ENCODE data around the gene CTTN. TPM values are rescaled to one million over a fixed set of nuclear protein-coding genes. Genes with fewer than 3 reads are reported as not detected.

CTTN gene
- total and polyA plus RNA-seq, 2 of the 13 experiments (the other 11 are each of a cell fraction or from before 2014, with no cell fraction given): 84.4 to 114 TPM

GRCh38 chr11:70387564-70387963, 10.8 kb upstream of the CTTN start:
- DNase-seq (ENCODE audit: low spot score) (no peak), ATAC-seq (no peak), FAIRE-seq (no peak)
- TF ChIP-seq ZNF263 (CRISPR knock-in tag; IDR thresholded peaks at IDR 0.05): no peak
- TF ChIP-seq ZNF382 (CRISPR knock-in tag; IDR thresholded peaks at IDR 0.05; ENCODE audit: borderline replicate concordance): no peak
- TF ChIP-seq AFF4 (CRISPR knock-in tag; IDR thresholded peaks at IDR 0.05): no peak
- no peak for TF ChIP-seq POLR2AphosphoS5 (IDR thresholded peaks at IDR 0.05; ENCODE audit: low read depth, low read length)
- no peak for TF ChIP-seq SAP130 (CRISPR knock-in tag; IDR thresholded peaks at IDR 0.05; ENCODE audit: low read depth)
- TF ChIP-seq GABPA (IDR thresholded peaks at IDR 0.05; ENCODE audit: low read depth, low read length): no peak
- TF ChIP-seq GABPA (CRISPR knock-in tag; IDR thresholded peaks at IDR 0.05; ENCODE audit: low read depth): no peak
- Histone ChIP-seq H3K4me3 (replicated peaks in 1 of 3; ENCODE audit: insufficient read depth in 1 of 3, low read depth in 2 of 3, low read length in 3 of 3) (no peak overlapping the region), H3K9ac (ENCODE audit: insufficient read depth, low read depth, low read length) (no peak overlapping the region), H3K4me2 (ENCODE audit: low read depth, low read length) (no peak overlapping the region), H3K79me2 (ENCODE audit: insufficient read depth, low read length) (no peaks in the 10 kb centered on the region), H4K20me1 (ENCODE audit: insufficient read depth, low read length) (peaks cover 3% of the 10 kb centered on the region; the same call in 1 of the 2 replicates), H2AFZ (ENCODE audit: low read length) (no peak overlapping the region), H3K36me3 (replicated peaks in 1 of 2; ENCODE audit: control insufficient read depth in 1 of 2, insufficient read depth in 2 of 2, low read length in 2 of 2) (peaks cover 7 to 32% of the 10 kb centered on the region in 2 experiments), H3K9me3 (ENCODE audit: low read length) (no peaks in the 10 kb centered on the region), H3K27me3 (ENCODE audit: control insufficient read depth in 1 of 2, insufficient read depth in 2 of 2, low read length in 2 of 2) (no peaks in the 10 kb centered on the region), H3K27ac (ENCODE audit: extremely low read length, insufficient read depth, low read length) (no peak overlapping the region), H3K4me1 (ENCODE audit: insufficient read depth, low read length) (no peaks in the 10 kb centered on the region)
- ChIA-PET CTCF (ENCODE audit: low intra/inter-chr PET ratio, low total read pairs) (no interaction called here), POLR2A (no interaction called here)
- in situ Hi-C loops (cut with HindIII; ENCODE audit: extremely low pct_ligation_motif_present, low pct_unique_long_range_greater_than_20kb) (no loop called here), intact Hi-C loops (cut with micrococcal nuclease; ENCODE audit: unreplicated experiment) (no loop called here)
- BruUV-seq (replicated peaks): no TSS peak
- 98% methylated on average over 4 of the region's 4 CpGs for WGBS (ENCODE audit: low lambda C conversion rate)

Measured in HepG2 (cell line).